A673 (cell line): ENCODE measurements around the gene ZNF771.

ENCODE experiments used
- CTCF ChIP-seq: fragments of 300-800, 200-600 bp; sonication (generic); conservative IDR thresholded peaks from 2 replicates; pipeline ENCODE4 v1.5.1; 2017; ENCODE audit warnings: low read depth, mild to moderate bottlenecking, antibody characterized with exemption, low read length, moderate library complexity, mixed read lengths
- EZH2 ChIP-seq: fragments of 200-600 bp; sonication (generic); IDR thresholded peaks from 2 replicates; pipeline ENCODE4 v1.6.1; 2017; ENCODE audit warnings: borderline replicate concordance, low read depth, mild to moderate bottlenecking, mixed read lengths, antibody characterized with exemption, low read length; ENCODE audit not compliant: poor library complexity, severe bottlenecking

GRCh38 chr16:30458561-30459394, 51.4 kb downstream of the ZNF771 start:
- no peak for TF ChIP-seq EZH2
- no peak for TF ChIP-seq CTCF
